Measurements from ENCODE around the gene ZSCAN5A.
"Not testable (repeated sequence)": the region's sequence is repeated elsewhere in the genome, so short reads cannot be mapped to it uniquely, and the experiment has no call there.

ZSCAN5A gene

GRCh38 chr19:56314381-56315076 is at the start of gene ZSCAN5A:
TSS of gene ZSCAN5A (minus strand) at chr19:56314839. CDS start at chr19:56225046, 89,793 bp downstream.
- peak; percentile 85 to 86 for ATAC-seq

GRCh38 chr19:56360841-56361240 is 46.2 kb upstream of the ZSCAN5A start:
- ATAC-seq = no peak

- no peak for ATAC-seq
Observed at GRCh38 chr19:56356944-56357343, 42.3 kb upstream of the ZSCAN5A start.

GRCh38 chr19:56355517-56355916 is 40.9 kb upstream of the ZSCAN5A start:
- ATAC-seq = no peak

GRCh38 chr19:56351208-56351607 is 36.6 kb upstream of the ZSCAN5A start:
- no peak for ATAC-seq

GRCh38 chr19:56350416-56351045 is 35.9 kb upstream of the ZSCAN5A start:
- peak in 1 of 2 donors; percentile 33 for ATAC-seq

GRCh38 chr19:56348289-56348877 is 33.7 kb upstream of the ZSCAN5A start:
- ATAC-seq = no peak

GRCh38 chr19:56347163-56347778 is 32.6 kb upstream of the ZSCAN5A start:
- no peak for ATAC-seq

- ATAC-seq = no peak
Observed at GRCh38 chr19:56341948-56342347, 27.3 kb upstream of the ZSCAN5A start.

GRCh38 chr19:56339031-56339430 is 24.4 kb upstream of the ZSCAN5A start:
- ATAC-seq = not testable (repeated sequence)

GRCh38 chr19:56337077-56337476 is 22.4 kb upstream of the ZSCAN5A start:
- not testable (repeated sequence) for ATAC-seq

- ATAC-seq = not testable (repeated sequence)
Observed at GRCh38 chr19:56335371-56335770, 20.7 kb upstream of the ZSCAN5A start.

- ATAC-seq = peak in 1 of 2 donors; percentile 51
Observed at GRCh38 chr19:56333506-56333905, 18.9 kb upstream of the ZSCAN5A start.

GRCh38 chr19:56332695-56333094 is 18.1 kb upstream of the ZSCAN5A start:
- ATAC-seq = no peak

- no peak for ATAC-seq
Observed at GRCh38 chr19:56324436-56324835, 9.8 kb upstream of the ZSCAN5A start.

GRCh38 chr19:56321989-56322440 is 7.4 kb upstream of the ZSCAN5A start:
- no peak for ATAC-seq

GRCh38 chr19:56321254-56321988 is 6.8 kb upstream of the ZSCAN5A start:
- no peak for ATAC-seq

- no peak for ATAC-seq
Observed at GRCh38 chr19:56319991-56320390, 5.4 kb upstream of the ZSCAN5A start.

- no peak for ATAC-seq
Observed at GRCh38 chr19:56317749-56318148, 3.1 kb upstream of the ZSCAN5A start.

GRCh38 chr19:56316728-56317127 is 2.1 kb upstream of the ZSCAN5A start:
- ATAC-seq = no peak

- ATAC-seq = peak; percentile 82 to 84
Observed at GRCh38 chr19:56315077-56315828, 614 bp upstream of the ZSCAN5A start.

- ATAC-seq = no peak
Observed at GRCh38 chr19:56314018-56314380, 640 bp downstream of the ZSCAN5A start.
